ENCODE results near the gene MELTF.

Gene MELTF

GRCh38 chr3:197026481-197026866 is 3.1 kb downstream of the MELTF start:
- DNase-seq: no peak

GRCh38 chr3:197025736-197026480 is 3.7 kb downstream of the MELTF start:
- no peak for DNase-seq

DNA sequence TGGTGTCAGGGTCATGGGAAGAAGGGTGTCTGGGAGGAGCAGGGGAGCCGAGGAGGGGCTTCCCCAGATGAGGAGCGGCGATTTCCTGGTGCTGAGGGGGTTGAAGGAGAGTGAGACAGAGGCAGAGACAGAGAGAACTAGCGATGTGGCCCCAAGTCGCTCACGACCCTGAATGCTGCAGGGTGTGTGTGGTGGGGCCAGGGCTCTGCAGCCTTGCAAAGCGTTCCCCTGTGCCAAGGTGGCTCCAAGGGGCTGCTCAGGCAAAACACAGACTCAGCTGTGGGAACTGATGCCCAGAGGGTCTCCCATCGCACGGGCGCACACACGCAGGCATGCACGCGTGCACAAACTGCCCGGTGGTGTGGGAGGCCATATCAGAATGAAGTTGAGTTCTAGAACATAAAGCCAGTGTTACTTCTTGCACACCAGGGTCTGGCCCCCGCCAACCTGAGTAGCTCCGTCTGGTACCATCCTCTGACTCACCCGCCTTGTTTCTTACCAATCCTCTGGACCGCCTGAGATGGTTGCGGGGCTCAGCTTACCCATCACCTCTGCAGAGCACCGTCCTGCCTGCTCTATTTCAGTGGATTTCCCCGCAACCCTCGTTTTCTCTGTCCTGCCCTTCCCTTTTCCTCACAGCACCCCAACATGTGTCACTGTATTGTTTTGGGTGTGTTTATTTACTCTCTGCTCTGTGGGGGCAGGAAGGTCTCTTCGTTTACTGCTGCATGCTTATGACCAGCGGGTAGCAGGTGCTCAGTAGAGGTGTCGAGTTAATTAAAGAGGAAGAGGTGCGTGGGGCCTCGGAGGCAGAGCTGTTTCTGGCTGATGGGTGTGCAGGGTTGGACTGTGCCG is 4.5 kb downstream of the MELTF start:
- DNase-seq: no peak

- DNase-seq: no peak
Observed at GRCh38 chr3:197023998-197024651, 5.5 kb downstream of the MELTF start.

GRCh38 chr3:197023241-197023997 is 6.2 kb downstream of the MELTF start:
- no peak for DNase-seq

DNA sequence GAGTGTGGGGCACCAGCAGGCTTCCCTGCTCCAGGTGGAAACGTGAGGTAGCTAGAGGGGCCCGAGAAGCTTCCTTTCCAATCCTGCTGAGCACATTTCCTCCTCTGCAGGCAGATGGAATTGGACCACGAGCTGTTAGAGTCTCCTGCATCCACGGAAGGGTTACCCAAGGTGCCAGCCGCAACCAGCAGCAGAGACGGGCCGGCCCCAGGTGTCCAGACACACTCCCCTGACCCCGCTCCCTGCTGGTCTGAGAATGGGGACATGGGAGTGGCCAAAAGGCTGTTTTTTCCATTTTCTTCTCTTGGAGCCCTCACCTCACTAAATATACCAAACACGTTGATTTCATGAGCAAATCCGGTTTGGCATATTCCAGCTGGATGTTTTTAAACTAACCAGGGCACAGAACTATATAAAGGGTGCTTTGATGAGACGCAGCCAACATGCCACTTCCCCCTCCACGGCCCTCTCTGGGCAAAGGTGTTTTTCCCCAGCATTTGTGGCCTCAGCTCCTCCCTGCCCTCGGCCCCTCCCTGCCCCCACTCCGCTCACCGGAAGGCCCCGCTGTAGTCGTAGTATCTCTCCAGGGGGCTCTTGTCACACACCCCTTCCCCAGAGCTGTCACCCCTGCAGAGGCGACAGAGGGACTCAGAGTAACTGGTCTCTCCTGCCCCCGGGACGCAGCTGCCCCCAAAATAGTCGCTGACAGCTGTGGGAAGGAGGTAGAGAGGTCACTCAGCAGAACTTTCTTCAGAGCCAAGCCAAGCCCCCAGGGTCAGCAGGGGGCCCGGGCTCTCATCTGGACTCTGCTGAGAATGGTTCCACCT is 7.0 kb downstream of the MELTF start:
- DNase-seq: no peak

DNA sequence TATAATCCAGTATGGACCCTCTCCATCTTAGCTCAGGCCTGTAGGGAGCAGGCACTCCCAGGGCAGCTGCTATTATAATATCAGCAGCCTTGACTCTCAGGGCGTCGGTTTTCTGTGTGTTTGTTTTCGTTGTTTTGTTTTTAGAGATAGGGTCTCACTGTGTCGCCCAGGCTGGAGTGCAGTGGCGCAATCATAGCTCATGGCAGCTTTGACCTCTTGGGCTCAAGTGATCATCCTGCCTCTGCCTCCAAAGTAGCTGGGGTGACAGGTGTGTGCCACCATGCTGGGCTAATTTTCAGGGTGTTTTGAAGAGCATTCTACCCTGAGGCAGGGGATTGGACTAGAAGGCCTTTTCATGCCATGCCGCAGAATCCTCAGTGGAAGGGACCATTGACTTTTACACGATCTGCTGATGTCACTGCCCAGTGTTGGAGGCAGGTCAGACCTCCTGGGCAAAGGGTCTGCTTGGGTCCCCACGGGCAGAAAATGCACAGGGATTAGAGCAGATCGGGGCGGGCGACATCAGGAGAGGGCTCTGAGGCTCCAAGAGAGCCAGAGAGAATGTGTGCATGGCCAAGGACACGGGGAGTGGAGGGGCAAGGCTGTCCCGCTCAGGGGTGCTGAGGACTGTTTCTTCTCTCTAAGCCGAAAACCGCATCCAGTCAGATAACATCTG is 7.8 kb downstream of the MELTF start:
- no peak for DNase-seq

DNA sequence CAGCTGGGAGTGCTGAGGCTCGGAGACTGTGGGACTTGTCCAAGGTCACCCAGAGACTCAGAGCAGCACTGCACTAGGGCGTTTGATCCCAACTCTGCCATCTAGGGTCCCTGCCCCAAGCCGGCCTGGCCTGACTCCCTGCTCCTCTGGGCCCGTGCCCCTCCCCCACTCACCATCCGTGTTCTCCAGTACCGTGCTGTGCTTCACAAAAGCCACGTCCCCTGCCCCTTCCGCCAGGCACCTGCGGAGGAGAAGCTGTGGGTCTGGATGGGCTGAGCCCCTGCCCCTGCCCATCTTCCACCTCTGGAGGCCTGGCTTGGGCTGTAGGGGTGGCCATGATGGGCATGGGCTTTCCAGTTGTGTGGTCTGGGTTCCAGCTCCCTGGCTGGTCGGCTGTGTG is 8.4 kb downstream of the MELTF start:
- DNase-seq: no peak

DNA sequence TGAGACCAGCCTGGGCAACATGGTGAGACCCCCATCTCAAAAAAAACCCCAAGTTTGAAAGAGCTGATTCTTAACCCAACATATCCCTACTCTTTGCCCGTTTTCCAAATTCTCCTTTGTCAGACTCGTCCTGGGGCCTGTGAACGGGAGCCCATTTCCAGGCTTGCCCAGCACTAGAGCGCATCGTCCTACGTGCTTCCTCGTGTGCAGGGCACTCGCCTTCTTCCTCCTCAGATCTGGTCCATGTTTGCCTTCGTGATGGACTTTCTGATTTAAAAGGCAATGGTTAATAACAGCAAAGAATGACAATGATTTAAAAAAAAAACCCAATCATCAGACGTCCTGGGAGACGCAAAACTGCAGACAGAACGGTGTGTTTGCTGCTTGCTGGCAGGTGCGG is 10.1 kb downstream of the MELTF start:
- no peak for DNase-seq

GRCh38 chr3:197019021-197019420 is 10.6 kb downstream of the MELTF start:
- DNase-seq: no peak

DNA sequence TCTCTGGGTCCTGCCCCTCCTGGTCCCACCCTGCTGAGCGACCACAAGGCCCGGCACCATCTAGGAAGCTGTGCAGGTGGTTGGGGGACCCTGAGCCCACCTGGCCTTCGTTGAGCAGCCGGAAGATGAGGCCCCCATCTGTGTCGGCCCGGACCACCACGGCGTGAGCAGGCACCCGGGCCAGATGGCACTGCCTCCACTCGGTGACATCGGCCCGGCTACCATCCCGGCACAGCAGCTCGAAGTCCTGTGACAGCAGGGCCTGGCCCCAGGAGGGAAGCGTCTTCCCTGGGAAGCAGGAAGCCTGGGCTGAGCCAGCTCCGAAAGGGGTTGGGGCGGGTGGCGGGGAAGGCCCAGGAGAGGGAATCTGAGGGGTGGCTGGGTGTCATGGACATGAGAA is 12.6 kb downstream of the MELTF start:
- no peak for DNase-seq

- DNase-seq: no peak
Observed at GRCh38 chr3:197015790-197016736, 13.6 kb downstream of the MELTF start.

GRCh38 chr3:197014942-197015575 is 14.6 kb downstream of the MELTF start:
- no peak for DNase-seq

DNA sequence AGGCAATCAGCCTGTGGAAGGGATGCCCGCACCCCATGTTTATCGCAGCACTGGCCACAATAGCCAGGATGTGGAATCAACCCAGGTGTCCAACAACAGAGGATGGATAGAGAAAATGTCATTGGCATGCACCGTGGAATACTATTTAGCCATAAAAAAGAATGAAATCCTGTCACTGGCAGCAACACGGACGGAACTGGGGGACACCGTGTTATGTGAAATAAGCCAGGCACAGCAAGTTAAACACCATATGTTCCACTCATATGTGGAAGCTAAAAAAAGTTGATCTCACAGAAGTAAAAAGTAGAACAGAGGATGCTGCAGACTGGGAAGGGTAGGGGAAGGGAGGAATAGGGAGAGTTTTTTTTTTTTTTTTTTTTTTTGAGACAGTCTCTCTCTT is 15.6 kb downstream of the MELTF start:
- DNase-seq: no peak

DNA sequence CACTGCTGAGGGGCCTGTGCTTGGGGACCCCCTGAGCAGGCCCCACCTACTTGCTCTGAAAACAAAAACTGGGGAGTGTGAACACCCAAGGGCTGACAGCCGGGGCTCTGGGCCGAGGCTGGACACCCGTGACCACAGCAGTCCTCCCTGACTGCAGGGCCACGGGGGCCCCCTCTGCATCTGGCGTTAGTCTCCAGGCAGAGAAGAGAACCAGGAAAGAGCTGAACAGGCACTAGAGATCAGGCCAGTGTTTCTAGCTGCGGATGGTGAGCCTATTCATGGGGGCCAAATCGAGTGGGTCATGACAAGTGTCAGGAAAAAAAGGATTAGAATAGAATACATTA is 17.1 kb downstream of the MELTF start:
- no peak for DNase-seq

DNA sequence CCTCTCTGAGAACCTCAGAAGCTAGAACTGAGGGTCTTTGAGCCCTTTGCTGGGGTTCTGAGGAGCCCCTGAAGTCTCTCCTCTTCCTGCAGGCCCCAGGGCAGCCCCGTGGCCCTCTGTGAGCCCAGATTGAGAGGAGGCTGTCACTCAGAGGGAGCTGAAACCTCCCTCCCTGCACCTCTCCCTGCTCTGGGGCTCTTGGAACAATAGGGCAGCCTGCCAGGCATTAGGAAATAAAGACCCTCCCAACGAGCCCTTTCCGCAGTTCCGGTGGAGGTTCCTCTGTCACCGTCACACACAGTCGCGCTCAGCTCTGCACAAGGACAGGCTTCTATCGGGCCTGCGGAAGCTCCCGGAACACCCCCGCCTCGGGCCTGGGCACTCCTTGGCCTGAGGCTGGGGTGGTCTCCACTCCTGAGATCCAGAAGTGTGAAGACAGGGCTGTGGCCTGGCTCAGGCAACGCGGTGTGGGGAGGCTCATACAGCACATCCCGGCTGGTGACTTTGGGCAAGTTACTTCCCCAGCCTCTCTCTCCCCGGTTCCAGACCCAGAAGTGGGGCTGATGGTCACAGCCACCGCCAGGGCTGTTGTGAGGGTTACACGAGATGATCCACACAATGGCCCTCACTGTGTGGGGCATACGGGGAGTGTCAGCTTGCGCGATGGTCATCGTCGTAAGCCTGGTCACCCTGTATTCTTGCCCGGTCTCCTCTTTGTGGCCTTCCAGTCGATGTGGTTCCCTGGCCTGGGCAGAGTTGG is 17.7 kb downstream of the MELTF start:
- no peak for DNase-seq

GRCh38 chr3:197010556-197011351 is 18.9 kb downstream of the MELTF start:
- no peak for DNase-seq

GRCh38 chr3:197009532-197010019 is 20.0 kb downstream of the MELTF start:
- no peak for DNase-seq
